Vagina (tissue), 2 donors: ENCODE data around the gene ERAL1.
"Not testable (repeated sequence)": the region's sequence is repeated elsewhere in the genome, so short reads cannot be mapped to it uniquely, and the experiment has no call there.

Experiments
- POLR2A ChIP-seq, 2 donors: fragments of 450-650 bp; IDR thresholded peaks; one replicate each; pipeline ENCODE4 v1.6.1; 2017; ENCODE audit warnings: antibody characterized with exemption in 2 of 2, mild to moderate bottlenecking in 2 of 2, moderate library complexity in 2 of 2
- POLR2AphosphoS5 ChIP-seq, 2 donors: sonication (generic); formaldehyde crosslinking; IDR thresholded peaks; one replicate each; pipeline ENCODE4 v1.9.0; 2017; ENCODE audit warnings: antibody characterized with exemption in 2 of 2, mild to moderate bottlenecking in 2 of 2, low read depth in 1 of 2; ENCODE audit not compliant: insufficient read depth in 1 of 2
- TF ChIP-seq, protein P1 (sequence below), 3 experiments: fragments of 450-650 bp in 2 of 3; fragments of 200-600 bp in 1 of 3; sonication (generic) in 1 of 3; IDR thresholded peaks; one replicate each; pipeline ENCODE4 v1.5.1; 2017 to 2019; ENCODE audit warnings: antibody characterized with exemption in 3 of 3, mild to moderate bottlenecking in 2 of 3, moderate library complexity in 2 of 3

- not testable (repeated sequence) for TF ChIP-seq POLR2A (IDR thresholded peaks at IDR 0.05); POLR2AphosphoS5 (IDR thresholded peaks at IDR 0.05; ENCODE audit: insufficient read depth in 1 of 2, low read depth in 1 of 2)
- TF ChIP-seq, protein P1, sequence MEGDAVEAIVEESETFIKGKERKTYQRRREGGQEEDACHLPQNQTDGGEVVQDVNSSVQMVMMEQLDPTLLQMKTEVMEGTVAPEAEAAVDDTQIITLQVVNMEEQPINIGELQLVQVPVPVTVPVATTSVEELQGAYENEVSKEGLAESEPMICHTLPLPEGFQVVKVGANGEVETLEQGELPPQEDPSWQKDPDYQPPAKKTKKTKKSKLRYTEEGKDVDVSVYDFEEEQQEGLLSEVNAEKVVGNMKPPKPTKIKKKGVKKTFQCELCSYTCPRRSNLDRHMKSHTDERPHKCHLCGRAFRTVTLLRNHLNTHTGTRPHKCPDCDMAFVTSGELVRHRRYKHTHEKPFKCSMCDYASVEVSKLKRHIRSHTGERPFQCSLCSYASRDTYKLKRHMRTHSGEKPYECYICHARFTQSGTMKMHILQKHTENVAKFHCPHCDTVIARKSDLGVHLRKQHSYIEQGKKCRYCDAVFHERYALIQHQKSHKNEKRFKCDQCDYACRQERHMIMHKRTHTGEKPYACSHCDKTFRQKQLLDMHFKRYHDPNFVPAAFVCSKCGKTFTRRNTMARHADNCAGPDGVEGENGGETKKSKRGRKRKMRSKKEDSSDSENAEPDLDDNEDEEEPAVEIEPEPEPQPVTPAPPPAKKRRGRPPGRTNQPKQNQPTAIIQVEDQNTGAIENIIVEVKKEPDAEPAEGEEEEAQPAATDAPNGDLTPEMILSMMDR (IDR thresholded peaks at IDR 0.05): not testable (repeated sequence)
These were observed 8.1 kb upstream of the ERAL1 start for GRCh38 chr17:28846699-28847098.
